GM18861 (cell line): ENCODE data around the gene FBXO38.
A peak's percentile ranks its signal among the peaks of the same experiment; 100 is the strongest.

Experiments used
- ATAC-seq: cut with Tn5 transposase; IDR thresholded peaks from one replicate; pipeline ENCODE4 v1.9.1; 2021; ENCODE audit not compliant: unreplicated experiment

Gene FBXO38, protein sequence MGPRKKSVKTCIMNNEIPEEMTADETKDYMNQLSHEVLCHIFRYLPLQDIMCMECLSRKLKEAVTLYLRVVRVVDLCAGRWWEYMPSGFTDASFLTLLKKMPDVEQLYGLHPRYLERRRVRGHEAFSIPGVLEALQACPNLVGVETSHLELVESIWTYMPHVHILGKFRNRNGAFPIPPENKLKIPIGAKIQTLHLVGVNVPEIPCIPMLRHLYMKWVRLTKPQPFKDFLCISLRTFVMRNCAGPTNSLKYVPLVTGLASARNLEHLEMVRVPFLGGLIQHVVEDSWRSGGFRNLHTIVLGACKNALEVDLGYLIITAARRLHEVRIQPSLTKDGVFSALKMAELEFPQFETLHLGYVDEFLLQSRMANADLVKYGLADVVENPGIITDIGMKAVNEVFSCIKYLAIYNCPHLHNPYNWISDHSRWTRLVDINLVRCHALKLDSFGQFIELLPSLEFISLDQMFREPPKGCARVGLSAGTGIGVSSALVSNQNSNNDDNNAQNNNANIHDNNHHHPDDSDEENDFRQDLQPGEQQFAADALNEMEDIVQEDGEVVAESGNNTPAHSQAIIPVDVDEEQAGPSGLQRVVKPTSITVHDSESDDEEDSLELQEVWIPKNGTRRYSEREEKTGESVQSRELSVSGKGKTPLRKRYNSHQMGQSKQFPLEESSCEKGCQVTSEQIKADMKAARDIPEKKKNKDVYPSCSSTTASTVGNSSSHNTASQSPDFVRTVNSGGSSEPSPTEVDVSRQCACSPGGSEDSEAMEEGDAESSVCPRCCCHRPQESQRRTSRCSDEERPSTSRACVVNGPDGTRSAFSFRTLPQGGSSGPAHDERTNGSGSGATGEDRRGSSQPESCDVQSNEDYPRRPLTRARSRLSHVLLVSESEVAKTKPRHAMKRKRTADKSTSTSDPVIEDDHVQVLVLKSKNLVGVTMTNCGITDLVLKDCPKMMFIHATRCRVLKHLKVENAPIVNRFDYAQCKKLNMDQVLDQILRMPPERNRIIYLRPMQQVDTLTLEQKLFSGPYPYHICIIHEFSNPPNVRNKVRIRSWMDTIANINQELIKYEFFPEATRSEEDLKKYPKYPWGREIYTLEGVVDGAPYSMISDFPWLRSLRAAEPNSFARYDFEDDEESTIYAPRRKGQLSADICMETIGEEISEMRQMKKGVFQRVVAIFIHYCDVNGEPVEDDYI

DNA sequence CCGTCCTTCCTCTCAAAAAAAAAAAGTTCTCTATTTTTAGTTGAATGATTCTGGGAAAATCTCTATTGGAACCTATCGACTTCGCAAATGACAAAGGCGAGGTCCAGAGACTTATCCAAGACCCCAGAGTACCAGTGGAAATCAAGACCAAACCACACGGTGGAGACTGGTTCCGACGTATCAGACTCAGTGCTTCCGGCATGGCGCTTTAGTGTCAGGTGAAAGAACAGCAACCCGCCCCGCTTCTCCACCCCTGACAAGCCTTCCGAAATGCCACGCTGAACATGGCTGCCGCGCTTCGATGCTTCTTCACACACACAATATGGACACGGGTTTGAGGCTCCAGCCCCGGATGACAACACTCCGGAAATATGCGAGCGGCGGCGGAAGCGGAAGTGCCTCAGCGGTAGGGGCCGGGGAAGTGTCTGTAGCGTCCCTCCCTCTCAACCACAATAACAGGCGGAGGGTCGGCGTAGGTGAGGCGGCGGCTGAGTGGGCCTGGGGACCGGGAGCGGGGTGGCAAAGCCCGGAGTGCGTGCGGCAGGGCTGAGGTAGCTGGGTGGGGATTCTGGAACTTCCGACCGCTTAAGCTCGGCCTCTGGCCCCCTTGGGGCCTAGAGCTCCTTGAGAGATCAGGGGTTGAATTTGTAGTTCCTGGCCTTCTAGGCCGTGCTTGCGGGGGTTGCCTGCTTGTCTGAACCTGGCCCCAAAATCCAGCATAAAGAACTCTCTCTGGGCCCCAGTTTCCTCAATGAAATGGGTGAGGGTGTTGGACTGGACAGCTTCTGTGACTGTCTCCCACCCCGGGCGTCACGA lies at the start of gene FBXO38:
Gene FBXO38 (plus strand): TSS at position 395 of the 816 bp plus-strand sequence. CDS start 10,819 bp downstream, outside the sequence.
- ATAC-seq: peak; percentile 99

DNA sequence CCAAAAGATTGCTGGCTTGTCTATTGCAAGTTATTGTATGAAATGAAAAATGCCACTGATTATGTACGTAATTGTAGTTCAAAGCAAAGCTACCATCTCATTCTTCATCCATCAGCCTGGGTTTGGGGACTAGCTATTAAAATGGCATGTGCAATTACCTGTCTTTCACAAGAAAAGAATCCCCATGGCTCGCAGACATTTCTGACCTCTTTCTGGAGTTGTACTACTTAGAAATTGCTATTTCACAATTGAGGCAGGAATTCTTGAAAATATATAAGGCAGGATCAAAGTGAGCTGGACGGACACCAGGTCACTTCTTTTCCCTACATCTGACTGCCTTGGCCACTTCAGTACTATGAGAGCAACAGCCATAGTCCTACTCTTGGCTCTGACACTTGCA lies 48.5 kb upstream of the FBXO38 start, which contains the start of gene SPINK9:
Gene SPINK9 (plus strand): TSS at position 301 of the 400 bp plus-strand sequence. CDS start 55 bp downstream, at position 356.
- ATAC-seq: no peak

DNA sequence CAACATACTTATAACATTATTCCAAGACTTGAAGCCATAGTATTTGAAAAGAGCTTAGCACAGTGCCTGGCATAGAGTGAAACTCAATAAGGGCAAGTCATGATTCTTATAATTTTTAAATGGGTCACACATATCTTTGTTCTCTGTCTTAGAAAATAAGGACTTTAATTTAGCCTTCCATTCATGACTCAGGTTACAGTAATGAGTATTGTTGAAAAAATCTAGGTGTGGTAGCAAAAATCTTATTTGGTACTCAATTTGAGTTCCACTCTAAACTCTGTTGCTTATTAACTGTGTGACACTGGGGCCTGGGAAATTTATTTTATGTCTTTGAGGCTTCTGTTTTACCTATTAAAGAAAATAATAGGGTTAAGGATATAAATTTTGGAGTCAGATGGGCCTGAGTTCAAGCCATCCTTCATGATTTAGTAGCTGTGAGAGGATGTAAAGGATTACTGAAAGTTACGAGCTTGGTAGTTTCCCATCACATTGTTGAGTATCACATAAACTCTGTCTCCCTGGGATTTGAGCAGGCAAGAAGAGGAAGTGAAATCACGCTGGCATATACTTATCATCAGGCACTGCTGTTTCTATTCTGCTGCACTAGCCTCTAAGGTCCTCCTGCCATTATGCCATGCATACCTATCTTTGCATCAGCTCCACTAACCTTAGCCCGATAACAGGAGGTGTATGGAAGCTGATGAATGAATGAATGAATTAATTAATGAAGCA lies 46.9 kb upstream of the FBXO38 start:
- peak; percentile 86 for ATAC-seq

DNA sequence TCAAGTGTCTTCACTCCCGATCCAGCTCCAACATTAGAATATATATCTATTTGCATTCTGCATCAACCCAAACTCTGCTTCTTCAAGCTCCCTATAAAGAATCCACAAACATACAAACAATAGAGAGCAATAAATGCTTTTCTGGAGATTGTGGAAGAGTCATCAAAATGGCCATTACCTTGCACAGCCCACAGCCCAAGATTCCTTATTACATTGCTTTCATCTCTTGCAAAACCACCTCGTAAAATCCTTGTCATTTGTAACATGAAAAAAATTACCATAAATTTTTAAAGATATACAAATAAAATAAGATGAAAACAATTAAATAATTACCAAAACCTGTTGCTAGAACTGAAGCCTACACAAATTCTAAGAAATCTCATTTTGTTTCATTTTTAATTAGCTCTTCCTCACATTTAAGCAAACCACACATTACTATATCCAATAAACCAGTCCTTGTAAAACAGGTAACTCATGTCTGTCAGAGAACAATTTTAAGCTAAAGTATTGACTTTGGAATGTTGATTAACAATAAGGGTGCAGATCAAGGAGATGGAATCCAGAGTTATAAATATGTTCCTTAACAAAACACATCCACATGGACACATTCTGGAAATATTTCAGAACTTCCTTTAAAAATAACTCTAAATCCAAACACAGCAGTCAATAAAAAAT lies 41.2 kb upstream of the FBXO38 start:
- ATAC-seq: no peak

DNA sequence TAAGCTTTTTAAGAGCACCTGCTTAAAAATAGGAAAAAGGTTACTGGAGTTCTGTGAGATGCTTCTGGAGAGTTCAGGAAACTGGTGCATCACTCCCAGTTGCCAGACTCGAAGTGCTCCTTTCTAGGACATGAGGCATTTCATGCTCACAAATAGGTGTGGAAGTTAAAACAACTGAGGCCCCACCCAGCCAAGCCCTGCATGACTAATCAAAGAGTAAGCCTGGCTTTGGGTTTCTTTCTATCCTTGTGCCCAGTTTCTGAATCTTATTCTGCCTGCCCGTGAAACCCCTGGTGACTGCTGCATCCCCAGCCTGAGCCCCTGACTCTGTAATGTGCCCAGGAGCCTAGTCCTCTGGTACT lies 40.7 kb upstream of the FBXO38 start:
- ATAC-seq: no peak

DNA sequence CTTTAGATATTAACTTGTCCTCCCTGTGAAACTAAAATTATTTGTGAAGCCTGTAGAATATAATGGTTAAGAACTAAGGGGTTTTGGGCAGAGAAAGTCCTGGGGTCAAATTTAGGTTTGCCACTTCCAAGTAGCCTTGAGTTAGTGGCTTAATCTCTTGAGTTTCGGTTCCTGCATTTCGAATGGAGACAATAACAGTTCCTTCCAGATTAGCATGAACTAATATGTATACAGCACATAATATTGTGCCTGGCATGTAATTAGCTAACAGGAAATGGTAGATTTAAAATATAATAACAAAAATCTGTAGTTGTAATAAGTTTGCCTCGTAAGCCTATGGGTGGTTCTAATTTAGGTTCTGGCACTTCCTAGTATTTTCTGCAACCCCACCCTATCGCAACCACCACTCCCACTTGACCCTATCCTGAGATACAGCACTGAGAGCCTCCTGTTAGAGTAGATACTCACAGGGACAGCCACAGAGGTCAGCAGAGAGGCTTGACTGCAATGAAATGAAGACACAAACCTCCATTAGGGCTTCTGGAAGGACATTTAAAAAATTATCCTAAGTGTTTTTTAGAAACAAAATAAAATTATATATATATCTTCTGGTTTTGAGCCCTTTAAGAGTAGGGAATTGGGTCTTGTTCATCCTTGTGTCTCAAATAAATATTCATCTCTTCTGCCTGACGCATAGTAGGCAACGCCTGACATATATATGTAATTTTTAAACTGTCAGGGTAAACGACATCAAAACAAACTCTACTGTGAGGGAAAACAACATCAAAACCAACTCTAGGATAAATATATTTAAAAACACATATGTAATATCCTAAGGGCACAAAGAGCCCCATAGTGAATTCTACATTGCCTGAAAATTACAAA lies 39.9 kb upstream of the FBXO38 start:
- ATAC-seq: no peak

DNA sequence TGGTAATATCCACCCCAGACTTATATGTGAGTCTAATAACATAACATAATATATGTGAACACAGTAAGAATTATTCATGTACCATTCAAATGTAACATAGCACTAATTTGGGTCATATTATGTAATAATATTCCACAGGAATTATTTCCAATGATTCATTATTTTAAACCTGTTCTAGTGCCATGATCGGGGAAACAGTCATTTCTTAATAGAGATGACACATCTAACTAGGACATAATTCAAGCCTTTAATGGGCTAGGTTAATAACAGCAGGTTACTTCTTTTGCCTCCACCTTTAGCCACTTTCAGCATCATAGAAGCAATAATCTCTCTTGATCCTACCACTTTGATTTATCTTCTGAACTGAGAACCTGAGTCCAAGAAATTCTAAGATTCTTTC lies 36.1 kb upstream of the FBXO38 start:
- no peak for ATAC-seq

DNA sequence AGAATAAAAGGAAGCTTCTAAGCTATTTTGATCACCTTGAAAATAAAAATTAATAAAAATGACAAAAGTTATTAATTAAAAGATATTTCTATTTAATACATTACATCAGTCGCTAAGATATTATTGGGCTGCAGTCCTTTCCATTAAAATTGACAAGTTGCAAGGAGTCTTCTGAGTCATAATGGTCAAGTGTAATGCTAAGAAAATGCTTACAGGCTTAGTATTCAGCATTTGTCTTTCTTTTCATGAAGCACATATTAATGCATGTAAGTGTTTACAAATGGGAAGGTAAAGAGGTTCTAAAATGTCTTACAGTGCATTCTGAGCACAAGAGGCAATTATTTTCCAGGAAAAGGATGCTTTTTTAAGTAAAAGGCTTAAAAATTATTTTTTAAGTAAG lies 31.1 kb upstream of the FBXO38 start:
- ATAC-seq: no peak

DNA sequence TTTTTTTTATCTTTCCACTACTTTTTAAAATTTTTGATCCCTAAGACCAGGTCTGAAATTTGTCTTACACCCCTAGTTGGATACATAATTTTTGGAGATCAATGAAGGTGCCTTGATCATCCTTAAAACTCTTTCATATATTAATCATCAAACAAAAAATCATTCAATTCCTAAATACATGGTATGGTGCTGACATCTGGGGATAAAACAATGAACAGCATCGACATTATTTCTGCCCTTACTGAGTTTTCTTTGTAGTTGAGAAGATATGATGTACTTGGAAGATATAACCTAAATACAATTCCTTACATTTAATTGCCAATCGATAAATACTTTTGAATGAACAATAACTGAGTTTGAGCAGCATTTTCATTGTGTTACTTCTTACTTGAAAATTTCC lies 30.1 kb upstream of the FBXO38 start:
- ATAC-seq: no peak

DNA sequence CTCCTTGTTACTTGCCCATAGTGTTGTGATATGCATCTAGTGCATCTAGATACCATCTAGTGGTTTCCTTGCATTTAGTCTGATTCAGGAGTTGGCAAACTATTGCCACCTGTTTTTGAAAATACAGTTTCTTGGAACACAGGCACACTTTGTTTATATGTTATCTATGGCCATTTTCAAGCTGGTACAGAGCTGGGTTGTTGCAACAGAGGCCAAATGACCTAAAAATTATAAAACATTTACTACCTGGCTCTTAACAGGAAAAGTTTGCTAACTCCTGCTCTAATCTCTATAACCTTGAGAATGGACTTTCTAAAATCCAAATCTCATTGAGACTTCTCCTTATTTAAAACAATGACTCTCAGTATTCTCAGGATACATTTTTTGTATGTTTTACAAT lies 19.4 kb upstream of the FBXO38 start:
- no peak for ATAC-seq

DNA sequence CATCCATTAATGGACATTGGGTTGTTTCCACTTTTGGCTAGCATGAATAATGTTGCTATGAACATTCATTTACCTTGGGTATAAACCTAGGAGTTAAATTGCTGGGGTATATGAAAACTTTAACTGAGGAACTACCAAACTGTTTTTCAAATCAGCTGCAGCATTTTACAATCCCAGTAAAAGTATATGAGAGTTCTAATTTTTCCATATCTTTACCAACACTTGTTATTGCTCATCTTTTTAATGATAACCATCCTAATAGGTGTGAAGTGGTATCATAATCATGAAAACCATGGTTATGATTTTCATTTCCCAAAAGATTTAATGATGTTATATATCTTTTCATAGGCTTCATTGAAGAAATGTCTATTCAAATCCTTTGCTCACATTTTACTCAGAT lies 15.5 kb upstream of the FBXO38 start:
- ATAC-seq: no peak

DNA sequence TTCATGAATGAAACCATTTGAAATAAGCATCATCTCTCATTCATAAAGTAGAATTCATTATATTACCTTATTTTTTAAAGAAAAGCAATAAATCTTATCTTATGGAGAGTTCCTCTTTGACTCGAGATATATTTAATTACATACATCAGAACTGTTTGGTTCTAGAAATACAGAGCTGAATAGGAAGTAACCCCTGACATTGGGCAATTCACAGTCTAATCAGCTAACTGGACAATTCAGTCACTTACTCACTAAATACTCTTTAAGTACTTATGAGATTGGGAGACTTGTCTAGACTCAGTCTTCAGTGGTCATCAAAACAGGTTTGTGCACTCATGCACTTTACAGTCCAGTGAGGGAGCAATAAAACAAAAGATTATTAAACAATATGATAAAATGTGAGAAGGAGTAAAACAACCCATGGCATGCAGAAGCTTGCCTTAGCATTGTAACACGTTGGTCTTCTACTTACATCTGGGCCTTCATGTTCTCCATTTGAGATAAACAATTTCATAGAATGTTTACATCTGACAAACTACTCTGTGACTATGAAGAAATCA lies 11.5 kb upstream of the FBXO38 start:
- no peak for ATAC-seq

DNA sequence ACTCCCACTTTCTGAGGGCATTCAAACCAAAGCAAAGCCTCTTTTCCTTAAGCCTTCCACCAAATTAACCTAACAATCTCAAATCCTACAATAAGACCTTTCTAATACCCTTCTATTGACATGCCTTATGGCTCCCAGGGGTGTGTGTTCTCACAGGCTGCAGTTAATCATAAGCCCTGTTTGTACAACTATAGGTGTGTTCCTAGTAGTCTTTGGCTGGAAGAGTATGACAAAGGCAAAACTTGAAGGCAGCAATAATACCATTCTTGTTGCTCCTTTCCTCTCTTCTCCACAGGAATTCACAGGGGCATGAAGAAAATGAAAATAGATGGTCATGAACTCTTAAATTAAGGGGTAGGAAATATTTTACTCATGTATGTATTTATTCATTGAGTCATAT lies 10.9 kb upstream of the FBXO38 start:
- ATAC-seq: no peak

DNA sequence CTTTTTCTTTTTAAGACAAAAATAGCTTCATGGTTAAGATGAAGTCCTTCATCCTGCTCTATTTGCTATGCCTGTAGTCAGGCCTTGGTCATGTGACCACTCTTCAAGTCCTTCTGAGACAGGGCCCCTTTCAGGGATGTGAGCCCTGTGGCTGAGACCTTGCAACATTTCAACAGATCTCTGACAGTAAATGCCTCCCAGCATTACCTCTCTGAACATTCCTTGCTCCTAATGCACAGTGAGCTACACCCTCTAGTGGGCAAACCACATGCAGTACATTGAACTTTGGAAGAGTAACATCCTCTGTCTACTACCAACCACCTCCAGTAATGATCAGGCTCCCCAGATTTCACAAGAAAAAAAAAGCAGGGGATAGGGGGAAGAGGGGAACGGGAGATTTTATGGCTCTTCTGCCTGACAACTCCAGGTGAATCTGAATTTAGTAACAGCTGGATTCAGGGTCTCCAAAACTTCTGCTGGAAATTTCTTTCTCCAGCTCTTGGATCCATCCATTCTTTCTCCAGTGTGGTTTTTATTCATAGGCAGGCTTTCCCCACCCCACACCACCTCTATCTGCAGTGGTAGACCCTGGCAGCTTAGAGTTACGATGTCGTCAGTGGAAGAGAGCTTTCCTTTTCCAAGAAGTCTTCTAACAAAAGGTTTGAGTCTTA lies 8.9 kb upstream of the FBXO38 start:
- ATAC-seq: peak; percentile 92

DNA sequence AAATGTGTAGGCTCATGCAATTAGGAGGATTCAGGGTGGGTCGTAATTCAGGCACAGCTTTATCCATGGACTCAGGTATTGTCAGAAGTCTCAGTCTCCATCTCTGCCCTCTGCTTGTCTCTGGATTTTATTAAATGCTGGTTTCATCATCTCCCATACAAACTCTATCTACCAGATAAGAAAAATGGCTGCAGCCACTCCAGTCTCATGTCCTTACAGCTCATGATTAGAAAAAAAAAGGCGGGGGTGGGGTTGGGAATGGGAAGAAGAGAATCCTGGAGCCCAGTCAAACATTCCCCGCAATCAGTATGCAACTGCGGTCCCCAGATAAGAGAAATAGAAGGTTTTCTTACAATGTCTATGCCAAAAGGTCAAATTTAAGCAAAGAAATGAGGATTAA lies 7.6 kb upstream of the FBXO38 start:
- no peak for ATAC-seq

DNA sequence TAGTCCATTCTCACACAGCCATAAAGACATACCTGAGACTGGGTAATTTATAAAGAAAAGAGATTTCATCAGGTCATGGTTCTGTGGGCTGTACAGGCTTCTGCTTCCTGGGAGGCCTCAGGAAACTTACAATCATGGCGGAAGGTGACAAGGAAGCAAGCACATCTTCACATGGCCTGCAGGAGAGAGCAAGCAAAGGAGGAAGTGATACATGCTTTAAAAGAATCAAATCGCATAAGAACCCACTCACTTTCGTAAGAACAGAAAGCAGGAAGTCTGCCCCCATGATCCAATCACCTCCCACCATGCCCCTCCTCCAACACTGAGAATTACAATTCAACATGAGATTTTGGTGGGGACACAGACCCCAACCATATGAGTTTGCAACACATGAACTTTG lies 5.1 kb upstream of the FBXO38 start:
- no peak for ATAC-seq

DNA sequence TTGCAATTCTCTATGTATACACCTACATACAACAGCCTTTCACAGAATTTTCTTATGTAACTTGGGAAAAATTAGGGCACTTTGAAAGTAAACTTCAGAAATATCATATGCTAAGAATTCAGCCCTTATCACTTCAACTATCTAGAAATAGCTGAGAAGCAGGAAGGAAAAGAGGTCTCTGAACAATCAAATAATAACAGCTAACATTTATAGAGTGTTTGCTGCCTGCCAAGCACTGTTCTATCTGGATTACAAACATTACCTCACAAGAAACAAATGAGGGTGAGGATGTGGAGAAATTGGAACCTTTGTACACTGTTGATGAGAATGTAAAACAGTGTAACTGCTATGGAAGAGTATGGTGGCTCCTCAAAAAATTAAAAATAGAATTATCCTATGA lies 4.4 kb upstream of the FBXO38 start:
- no peak for ATAC-seq

DNA sequence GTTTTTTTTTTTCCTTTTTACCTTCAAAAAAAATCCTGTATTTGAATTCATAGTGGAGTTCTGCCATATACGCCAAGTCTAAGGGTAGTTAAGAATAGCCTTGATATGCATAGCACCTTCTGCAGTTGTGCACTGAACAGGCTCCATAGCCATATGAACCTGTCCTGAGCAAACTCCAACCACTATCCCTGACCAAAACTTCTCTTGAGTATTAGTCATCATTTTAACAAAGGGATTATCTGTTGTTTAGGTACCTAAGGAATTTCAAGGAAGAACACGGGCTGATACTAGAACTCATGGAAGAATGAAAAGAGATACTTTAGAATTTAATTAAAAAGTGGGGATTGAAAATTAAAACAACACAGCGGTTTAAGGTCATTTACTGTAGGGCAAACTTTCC lies 1.9 kb upstream of the FBXO38 start:
- ATAC-seq: no peak
